ENCODE results near the gene ALAS2. TPM values are rescaled to one million over a fixed set of nuclear protein-coding genes. Genes with fewer than 3 reads are reported as not detected.
A peak's percentile ranks its signal among the peaks of the same experiment; 100 is the strongest.
"Not testable (repeated sequence)": the region's sequence is repeated elsewhere in the genome, so short reads cannot be mapped to it uniquely, and the experiment has no call there.

ALAS2 gene, protein sequence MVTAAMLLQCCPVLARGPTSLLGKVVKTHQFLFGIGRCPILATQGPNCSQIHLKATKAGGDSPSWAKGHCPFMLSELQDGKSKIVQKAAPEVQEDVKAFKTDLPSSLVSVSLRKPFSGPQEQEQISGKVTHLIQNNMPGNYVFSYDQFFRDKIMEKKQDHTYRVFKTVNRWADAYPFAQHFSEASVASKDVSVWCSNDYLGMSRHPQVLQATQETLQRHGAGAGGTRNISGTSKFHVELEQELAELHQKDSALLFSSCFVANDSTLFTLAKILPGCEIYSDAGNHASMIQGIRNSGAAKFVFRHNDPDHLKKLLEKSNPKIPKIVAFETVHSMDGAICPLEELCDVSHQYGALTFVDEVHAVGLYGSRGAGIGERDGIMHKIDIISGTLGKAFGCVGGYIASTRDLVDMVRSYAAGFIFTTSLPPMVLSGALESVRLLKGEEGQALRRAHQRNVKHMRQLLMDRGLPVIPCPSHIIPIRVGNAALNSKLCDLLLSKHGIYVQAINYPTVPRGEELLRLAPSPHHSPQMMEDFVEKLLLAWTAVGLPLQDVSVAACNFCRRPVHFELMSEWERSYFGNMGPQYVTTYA
- polyA plus RNA-seq (2011; rRNA removed), result not detected in 2 replicates
- not detected in 2 replicates for polyA minus RNA-seq (2011; rRNA and poly(A)+ RNA removed)

DNA sequence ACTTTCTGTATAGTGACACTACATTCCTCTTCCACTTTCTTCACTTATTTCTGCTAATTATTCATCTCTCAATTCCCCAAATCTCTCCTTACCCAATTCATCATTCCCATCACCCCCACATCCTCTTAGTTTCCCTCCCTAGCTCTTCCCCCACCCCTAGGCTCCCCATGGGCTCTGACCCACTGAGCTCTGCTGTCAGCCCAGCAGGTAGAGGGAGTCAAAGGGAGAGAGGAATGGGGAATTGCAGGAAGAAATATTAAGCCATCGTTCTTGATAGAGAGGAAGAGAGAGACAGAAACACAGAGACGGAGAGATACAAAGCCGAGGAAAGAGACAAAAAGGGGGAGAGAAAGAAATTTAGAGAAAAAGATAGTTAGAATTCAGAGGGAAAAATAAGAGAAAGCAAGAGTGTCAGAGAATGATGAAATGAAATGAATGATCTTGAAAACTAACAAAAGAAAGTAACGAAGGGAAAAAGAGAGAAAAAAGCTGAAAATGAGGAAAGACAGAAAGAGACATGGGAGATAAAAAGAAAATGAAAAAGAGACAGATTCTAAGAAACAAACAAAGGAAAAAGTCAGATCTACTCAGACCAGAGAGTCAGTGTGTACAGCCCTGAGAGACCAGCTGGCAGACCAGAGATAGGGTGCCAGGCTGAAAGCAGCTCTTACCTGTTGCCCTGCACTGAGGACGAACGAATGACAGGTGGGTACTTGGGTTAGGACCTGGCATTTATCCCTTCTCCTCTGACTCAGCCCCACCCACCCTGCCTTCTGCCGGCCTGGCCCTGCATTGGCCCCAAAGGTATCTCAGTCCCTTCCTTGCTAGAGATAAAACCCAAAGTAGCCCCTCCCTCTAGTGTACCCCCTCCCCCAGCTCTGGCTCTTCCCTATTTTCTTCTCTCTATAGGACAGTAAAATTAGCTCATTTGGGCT is at the start of gene ALAS2:
ALAS2 (minus strand) TSS at position 707 of the 935 bp plus-strand sequence. CDS start 4,977 bp downstream, outside the sequence.
- H3K27ac ChIP-seq (ENCODE audit: low read depth, low read length), result no peak within 1 kb of the TSS
- no peaks in the 10 kb centered on the region for H3K27me3 ChIP-seq (ENCODE audit: control insufficient read depth, insufficient read depth, low read length)
- CTCF ChIA-PET, result no interaction called here
- no peak within 1 kb of the TSS for H3K4me3 ChIP-seq (ENCODE audit: low read depth, low read length)
- TF ChIP-seq, protein P1, sequence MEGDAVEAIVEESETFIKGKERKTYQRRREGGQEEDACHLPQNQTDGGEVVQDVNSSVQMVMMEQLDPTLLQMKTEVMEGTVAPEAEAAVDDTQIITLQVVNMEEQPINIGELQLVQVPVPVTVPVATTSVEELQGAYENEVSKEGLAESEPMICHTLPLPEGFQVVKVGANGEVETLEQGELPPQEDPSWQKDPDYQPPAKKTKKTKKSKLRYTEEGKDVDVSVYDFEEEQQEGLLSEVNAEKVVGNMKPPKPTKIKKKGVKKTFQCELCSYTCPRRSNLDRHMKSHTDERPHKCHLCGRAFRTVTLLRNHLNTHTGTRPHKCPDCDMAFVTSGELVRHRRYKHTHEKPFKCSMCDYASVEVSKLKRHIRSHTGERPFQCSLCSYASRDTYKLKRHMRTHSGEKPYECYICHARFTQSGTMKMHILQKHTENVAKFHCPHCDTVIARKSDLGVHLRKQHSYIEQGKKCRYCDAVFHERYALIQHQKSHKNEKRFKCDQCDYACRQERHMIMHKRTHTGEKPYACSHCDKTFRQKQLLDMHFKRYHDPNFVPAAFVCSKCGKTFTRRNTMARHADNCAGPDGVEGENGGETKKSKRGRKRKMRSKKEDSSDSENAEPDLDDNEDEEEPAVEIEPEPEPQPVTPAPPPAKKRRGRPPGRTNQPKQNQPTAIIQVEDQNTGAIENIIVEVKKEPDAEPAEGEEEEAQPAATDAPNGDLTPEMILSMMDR (IDR thresholded peaks at IDR 0.05; ENCODE audit: low read depth, low read length), result no peak
- POLR2A ChIA-PET, result no interaction called here
- DNase-seq (ENCODE audit: low read depth, low spot score), result no peak
- H3K9me3 ChIP-seq (ENCODE audit: control insufficient read depth, insufficient read depth, low read length), result no peaks in the 10 kb centered on the region

DNA sequence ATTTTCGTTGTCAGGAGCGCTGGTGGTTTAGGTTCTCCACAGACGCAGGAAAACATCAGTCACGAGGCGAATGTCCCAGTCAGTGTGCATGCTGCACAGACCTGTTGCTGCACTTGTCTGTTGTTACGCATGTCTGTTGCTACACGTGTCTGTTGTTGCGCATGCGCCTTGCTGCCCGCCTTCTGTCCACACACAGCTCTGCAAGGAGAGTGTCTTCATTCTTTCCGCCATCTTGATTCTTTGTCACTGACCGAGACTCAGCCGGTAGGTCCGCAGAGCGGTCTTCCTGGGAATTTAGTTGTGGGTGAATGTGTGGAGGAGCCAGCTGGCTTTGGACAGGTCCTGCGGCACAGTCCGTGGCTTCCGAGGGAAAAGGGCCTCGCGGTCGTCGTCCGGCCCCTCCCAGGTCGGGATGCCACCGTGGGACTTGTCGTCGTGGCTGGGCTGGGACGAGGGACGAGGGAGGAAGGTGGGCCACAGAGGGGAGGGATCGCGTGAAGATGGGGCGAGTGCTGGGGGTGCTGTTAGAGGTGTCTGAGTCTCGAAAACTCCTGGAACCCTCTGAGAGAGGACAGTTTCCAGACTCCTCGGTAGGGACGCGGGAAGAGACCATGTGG is 44.2 kb upstream of the ALAS2 start, which contains the start of gene PAGE2B:
PAGE2B (plus strand) TSS at position 180 of the 617 bp plus-strand sequence. CDS start 1,012 bp downstream, outside the sequence.
- Histone ChIP-seq H3K9me3 (ENCODE audit: control insufficient read depth, insufficient read depth, low read length) (no peaks in the 10 kb centered on the region), H3K4me3 (ENCODE audit: low read depth, low read length) (no peak within 1 kb of the TSS), H3K27me3 (ENCODE audit: control insufficient read depth, insufficient read depth, low read length) (no peaks in the 10 kb centered on the region), H3K27ac (ENCODE audit: low read depth, low read length) (no peak within 1 kb of the TSS)
- CTCF ChIA-PET, result no interaction called here
- TF ChIP-seq, protein P1 (IDR thresholded peaks at IDR 0.05; ENCODE audit: low read depth, low read length), result no peak
- DNase-seq (ENCODE audit: low read depth, low spot score), result no peak
- POLR2A ChIA-PET, result no interaction called here

DNA sequence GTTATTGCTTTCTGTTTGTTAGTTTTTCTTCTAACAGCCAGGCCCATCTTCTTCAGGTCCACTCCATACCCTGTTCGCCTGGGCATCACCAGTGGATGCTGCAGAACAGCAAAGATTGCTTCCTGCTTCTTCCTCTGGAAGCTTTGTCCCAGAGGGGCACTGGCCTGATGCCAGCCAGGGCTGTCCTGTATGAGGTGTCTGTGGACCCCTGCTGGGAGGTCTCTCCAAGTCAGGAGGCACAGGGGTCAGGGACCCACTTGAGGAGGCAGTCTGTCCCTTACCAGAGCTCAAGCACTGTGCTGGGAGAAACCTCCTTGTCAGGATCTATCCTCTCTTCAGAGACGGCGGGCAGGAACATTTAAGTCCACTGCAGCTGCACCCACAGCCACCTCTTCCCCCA is 41.5 kb upstream of the ALAS2 start:
- no peaks in the 10 kb centered on the region for H3K9me3 ChIP-seq (ENCODE audit: control insufficient read depth, insufficient read depth, low read length)
- ChIA-PET CTCF (no interaction called here), POLR2A (no interaction called here)
- H3K4me3 ChIP-seq (ENCODE audit: low read depth, low read length), result no peak overlapping the region
- H3K27ac ChIP-seq (ENCODE audit: low read depth, low read length), result no peak overlapping the region
- TF ChIP-seq, protein P1 (IDR thresholded peaks at IDR 0.05; ENCODE audit: low read depth, low read length), result no peak
- DNase-seq (ENCODE audit: low read depth, low spot score), result no peak
- no peaks in the 10 kb centered on the region for H3K27me3 ChIP-seq (ENCODE audit: control insufficient read depth, insufficient read depth, low read length)

DNA sequence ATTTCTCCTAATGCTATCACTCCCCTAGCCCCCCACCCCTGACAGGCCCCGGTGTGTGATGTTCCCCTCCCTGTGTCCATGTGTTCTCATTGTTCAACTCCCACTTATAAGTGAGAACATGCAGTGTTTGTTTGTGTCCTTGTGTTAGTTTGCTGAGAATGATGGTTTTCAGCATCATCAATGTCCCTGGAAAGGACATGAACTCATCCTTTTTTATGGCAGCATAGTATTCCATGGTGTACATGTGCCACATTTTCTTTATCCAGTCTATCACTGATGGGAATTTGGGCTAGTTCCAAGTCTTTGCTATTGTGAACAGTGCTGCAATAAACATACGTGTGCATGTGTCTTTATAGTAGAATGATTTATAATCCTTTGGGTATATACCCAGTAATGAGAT is 36.4 kb upstream of the ALAS2 start:
- POLR2A ChIA-PET; DNase-seq (ENCODE audit: low read depth, low spot score); CTCF ChIA-PET; H3K27me3 ChIP-seq (ENCODE audit: control insufficient read depth, insufficient read depth, low read length); H3K4me3 ChIP-seq (ENCODE audit: low read depth, low read length); H3K27ac ChIP-seq (ENCODE audit: low read depth, low read length); H3K9me3 ChIP-seq (ENCODE audit: control insufficient read depth, insufficient read depth, low read length): not testable (repeated sequence)

DNA sequence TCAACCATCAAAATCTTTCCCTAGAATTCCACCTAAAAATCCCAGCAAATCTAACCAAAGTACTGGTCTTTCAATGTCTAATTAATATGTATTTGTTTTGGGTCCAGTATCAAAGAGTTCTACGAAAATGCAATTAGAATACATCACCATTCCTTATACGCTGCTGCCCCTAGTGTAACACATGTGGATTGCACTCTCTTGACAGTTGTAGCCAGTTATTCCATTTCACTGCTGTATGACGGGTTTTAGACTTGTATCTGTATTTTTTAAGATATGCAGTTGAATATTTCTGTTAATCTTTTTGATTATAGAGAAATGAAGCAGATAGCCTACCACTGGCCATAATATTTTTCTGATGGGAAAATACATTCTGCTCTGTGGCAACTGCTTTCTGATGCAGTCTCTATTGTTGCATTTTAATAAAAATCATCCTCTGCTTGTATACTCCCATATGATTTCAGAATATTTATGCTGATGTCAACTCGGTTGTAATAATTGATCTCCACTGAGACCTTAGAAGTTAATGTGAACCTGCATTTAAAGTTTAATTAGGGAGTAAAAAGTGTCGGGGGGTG is 27.0 kb upstream of the ALAS2 start:
- Histone ChIP-seq H3K9me3 (ENCODE audit: control insufficient read depth, insufficient read depth, low read length) (no peaks in the 10 kb centered on the region), H3K27ac (ENCODE audit: low read depth, low read length) (no peak overlapping the region), H3K4me3 (ENCODE audit: low read depth, low read length) (no peak overlapping the region), H3K27me3 (ENCODE audit: control insufficient read depth, insufficient read depth, low read length) (no peaks in the 10 kb centered on the region)
- TF ChIP-seq, protein P1 (IDR thresholded peaks at IDR 0.05; ENCODE audit: low read depth, low read length), result peak; percentile 73
- ChIA-PET CTCF (interaction anchor here (0.7 to 1.5 kb wide), 6 partner anchors 46 to 1015 kb away, joined by 3 to 27 read pairs (median 4); partner anchors contain the start of gene APEX2), POLR2A (no interaction called here)
- no peak for DNase-seq (ENCODE audit: low read depth, low spot score)
